GM12801 (cell line): ENCODE data around the gene SUMF1.

ENCODE experiments used
- TF ChIP-seq, protein P1 (sequence below): IDR thresholded peaks from one replicate; pipeline ENCODE4 v1.5.1; 2011; ENCODE audit warnings: control low read depth; ENCODE audit not compliant: insufficient read length; ENCODE audit errors: extremely low read depth

Gene SUMF1

DNA sequence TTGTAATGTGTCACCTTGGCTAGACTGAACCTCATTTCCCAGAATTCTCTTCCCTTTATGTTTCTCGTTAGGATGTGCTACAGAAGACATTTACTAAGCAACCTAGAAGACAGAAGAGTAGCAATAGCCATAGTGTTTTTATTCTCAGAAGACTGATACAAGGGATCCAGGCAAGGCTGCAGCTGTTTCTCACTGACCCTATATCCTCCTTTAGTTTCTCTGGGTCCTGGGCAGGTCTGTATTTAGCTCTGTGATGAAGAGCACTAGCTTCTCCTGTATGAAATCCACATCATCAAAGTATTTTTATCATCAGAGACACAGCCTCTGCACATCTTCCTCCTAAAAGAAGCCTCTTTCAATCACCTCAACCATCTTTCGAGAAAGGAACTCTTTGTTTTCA lies 72.5 kb downstream of the SUMF1 start:
- TF ChIP-seq, protein P1, sequence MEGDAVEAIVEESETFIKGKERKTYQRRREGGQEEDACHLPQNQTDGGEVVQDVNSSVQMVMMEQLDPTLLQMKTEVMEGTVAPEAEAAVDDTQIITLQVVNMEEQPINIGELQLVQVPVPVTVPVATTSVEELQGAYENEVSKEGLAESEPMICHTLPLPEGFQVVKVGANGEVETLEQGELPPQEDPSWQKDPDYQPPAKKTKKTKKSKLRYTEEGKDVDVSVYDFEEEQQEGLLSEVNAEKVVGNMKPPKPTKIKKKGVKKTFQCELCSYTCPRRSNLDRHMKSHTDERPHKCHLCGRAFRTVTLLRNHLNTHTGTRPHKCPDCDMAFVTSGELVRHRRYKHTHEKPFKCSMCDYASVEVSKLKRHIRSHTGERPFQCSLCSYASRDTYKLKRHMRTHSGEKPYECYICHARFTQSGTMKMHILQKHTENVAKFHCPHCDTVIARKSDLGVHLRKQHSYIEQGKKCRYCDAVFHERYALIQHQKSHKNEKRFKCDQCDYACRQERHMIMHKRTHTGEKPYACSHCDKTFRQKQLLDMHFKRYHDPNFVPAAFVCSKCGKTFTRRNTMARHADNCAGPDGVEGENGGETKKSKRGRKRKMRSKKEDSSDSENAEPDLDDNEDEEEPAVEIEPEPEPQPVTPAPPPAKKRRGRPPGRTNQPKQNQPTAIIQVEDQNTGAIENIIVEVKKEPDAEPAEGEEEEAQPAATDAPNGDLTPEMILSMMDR: no peak

- TF ChIP-seq, protein P1: no peak
These were observed 73.0 kb downstream of the SUMF1 start for GRCh38 chr3:4394048-4394447.

GRCh38 chr3:4392992-4393391 lies 74.1 kb downstream of the SUMF1 start:
- TF ChIP-seq, protein P1: no peak

DNA sequence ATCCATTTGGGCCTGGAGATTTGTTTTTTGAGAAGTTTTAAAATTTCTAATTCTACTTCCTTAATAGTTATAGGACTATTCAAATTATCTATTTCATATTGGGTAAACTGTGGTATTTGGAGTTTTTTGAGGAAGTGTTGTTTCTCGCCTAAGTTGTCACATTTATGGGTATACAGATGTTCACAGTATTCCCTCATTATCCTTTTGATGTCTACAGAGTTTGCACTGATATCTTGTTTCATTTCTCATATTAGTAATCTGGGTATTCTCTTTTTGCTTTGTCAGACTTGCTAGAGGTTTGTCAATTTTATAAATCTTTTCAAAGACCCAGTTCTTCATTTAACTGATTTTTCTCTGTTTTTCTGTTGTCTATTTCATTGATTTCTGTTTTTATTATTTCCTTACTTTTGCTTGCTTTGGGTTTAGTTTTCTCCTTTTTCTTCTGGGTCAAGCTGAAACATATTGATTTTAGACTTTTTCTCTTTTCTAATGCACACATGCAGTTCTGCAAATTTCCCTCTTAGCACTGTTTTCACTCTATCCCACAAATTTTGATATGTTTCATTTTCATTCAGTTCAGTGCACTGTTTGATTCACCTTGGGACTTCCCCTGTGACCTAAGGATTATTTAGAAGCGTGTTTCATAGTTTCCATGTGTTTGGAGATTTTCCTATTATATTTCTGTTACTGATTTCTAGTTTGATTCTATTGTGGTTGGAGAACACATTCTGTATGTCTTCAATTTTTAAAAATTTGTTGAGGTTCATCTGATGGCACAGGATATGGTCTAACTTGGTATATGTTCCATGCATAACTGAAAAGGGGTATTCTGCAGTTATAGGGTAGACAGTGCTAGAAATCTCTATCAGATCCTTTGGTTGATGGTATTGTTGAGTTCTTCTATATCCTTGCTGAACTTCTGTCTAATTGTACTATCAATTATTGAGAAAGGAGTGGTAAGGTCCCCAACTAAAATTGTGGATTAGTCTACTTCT lies 79.6 kb downstream of the SUMF1 start:
- TF ChIP-seq, protein P1: no peak

GRCh38 chr3:4385201-4385600 lies 81.9 kb downstream of the SUMF1 start:
- TF ChIP-seq, protein P1: no peak

DNA sequence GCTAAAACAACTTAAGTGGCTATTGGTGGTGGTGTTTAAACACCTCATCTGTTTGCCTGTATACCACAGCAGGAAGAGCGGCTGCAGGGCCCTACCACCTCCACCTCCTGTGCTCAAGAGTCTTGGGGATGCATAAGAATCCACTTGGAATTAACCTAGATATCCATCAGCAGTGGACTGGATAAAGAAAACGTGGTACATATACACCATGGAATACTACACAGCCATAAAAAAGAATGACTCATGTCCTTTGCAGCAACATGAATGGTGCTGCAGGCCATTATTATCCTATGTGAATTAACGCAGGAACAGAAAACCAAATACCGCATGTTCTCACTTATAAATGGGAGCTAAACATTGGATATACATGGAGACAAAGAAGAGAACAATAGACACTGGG lies 87.1 kb downstream of the SUMF1 start:
- TF ChIP-seq, protein P1: no peak

- TF ChIP-seq, protein P1: no peak
These were observed 90.6 kb downstream of the SUMF1 start for GRCh38 chr3:4376499-4376898.
